NB4 (cell line): ENCODE measurements around the gene ABHD3.

ENCODE experiments used
- MYC ChIP-seq: IDR thresholded peaks from 2 replicates; pipeline ENCODE4 v1.6.1; 2011; ENCODE audit warnings: low read depth, low read length
- TF ChIP-seq, protein P1 (sequence below): IDR thresholded peaks from one replicate; pipeline ENCODE4 v1.5.1; 2012; ENCODE audit warnings: low read depth, low read length

DNA sequence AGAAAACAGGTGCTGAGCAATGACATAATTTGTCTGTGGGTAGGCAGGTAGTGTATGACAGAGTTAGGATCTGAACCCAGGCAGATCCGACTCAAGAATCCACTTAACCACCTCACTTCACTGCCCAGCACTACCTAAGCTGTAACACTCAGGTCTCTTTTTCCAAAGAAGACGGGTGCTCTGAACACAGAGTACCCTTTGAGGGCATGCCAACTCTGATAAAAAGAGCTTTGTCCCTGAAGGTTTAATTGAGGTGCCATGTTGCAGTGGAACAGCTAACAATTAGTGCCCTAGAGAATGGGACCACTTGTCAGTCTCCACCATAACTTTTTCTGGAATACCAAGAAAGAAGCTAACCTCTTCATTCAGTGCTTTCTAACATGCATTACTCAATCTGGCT is 11.3 kb downstream of the ABHD3 start:
- TF ChIP-seq MYC = no peak
- TF ChIP-seq, protein P1, sequence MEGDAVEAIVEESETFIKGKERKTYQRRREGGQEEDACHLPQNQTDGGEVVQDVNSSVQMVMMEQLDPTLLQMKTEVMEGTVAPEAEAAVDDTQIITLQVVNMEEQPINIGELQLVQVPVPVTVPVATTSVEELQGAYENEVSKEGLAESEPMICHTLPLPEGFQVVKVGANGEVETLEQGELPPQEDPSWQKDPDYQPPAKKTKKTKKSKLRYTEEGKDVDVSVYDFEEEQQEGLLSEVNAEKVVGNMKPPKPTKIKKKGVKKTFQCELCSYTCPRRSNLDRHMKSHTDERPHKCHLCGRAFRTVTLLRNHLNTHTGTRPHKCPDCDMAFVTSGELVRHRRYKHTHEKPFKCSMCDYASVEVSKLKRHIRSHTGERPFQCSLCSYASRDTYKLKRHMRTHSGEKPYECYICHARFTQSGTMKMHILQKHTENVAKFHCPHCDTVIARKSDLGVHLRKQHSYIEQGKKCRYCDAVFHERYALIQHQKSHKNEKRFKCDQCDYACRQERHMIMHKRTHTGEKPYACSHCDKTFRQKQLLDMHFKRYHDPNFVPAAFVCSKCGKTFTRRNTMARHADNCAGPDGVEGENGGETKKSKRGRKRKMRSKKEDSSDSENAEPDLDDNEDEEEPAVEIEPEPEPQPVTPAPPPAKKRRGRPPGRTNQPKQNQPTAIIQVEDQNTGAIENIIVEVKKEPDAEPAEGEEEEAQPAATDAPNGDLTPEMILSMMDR = no peak
